GM12878 (cell line): Measurements from ENCODE around the gene OR6X1. TPM values are rescaled to one million over a fixed set of nuclear protein-coding genes. Genes with fewer than 3 reads are reported as not detected.

Experiments used
- ATAC-seq: fragments of 200-7000 bp; cut with Tn5 transposase; 3 replicates; pipeline ENCODE4 v1.9.1; 2020; ENCODE audit warnings: mild to moderate bottlenecking, moderate library complexity
- BruUV-seq: library from RNA; stranded (reverse); fragments of 400-500 nt; replicated peaks from 2 replicates; lab custom pipeline; 2021; lab: Mats Ljungman, UMichigan
- CTCF ChIA-PET: fragments of 300-600 bp; sonication (Branson Sonifier 250); formaldehyde crosslinking; extraction: SDS; loops from one replicate; lab custom pipeline; 2021; ENCODE audit warnings: inconsistent platforms; lab: Yijun Ruan, JAX
- POLR2A ChIA-PET: fragments of 350-600 bp; formaldehyde crosslinking; extraction: SDS; loops from one replicate; lab custom pipeline; 2021; ENCODE audit warnings: inconsistent platforms; lab: Charles Lee
- RAD21 ChIA-PET: fragments of 300-600 bp; sonication (Branson Sonifier 250); formaldehyde crosslinking; loops from one replicate; lab custom pipeline; 2023; ENCODE audit warnings: antibody characterized with exemption; ENCODE audit not compliant: unreplicated experiment; lab: Charles Lee
- SMC1A ChIA-PET: fragments of 300-600 bp; sonication (Branson Sonifier 250); formaldehyde crosslinking; loops from one replicate; lab custom pipeline; 2023; ENCODE audit not compliant: unreplicated experiment, uncharacterized antibody; lab: Charles Lee
- DNase-seq: peaks from one replicate; pipeline ENCODE4 v3.0.0-alpha.2; 2011; ENCODE audit warnings: low read depth, low spot score
- FAIRE-seq: peaks from 3 replicates; lab custom pipeline; 2011; peaks lifted over from hg19 to GRCh38; lab: Jason Lieb, UNC
- H2AFZ ChIP-seq: 2 replicates; pipeline ENCODE4 v1.6.0; 2011; ENCODE audit warnings: low read depth, low read length, control low read depth; ENCODE audit not compliant: control insufficient read depth
- H3K27ac ChIP-seq: 2 replicates; pipeline ENCODE4 v1.5.1; 2011; ENCODE audit warnings: control low read depth; ENCODE audit not compliant: control insufficient read depth, insufficient read depth
- H3K27me3 ChIP-seq, 2 experiments: replicated peaks in 1 of 2; 2 replicates each; pipeline versions ENCODE4 v1.6.0 to v1.6.1; 2011; ENCODE audit warnings: low read length in 1 of 2; ENCODE audit not compliant: control insufficient read depth in 2 of 2, insufficient read depth in 2 of 2
- H3K36me3 ChIP-seq, 2 experiments: 2 replicates each; pipeline ENCODE4 v1.5.1; 2011; ENCODE audit warnings: low read length in 1 of 2; ENCODE audit not compliant: control insufficient read depth in 2 of 2, insufficient read depth in 2 of 2
- H3K4me1 ChIP-seq: 2 replicates; pipeline ENCODE4 v1.6.1; 2011; ENCODE audit warnings: mild to moderate bottlenecking, low read length, moderate library complexity, mixed read lengths; ENCODE audit not compliant: control insufficient read depth, insufficient read depth
- H3K4me2 ChIP-seq: 2 replicates; pipeline ENCODE4 v1.6.0; 2011; ENCODE audit warnings: control low read depth; ENCODE audit not compliant: control insufficient read depth, insufficient read depth
- H3K4me3 ChIP-seq: fragments of 200-600 bp; sonication (generic); 2 replicates; pipeline ENCODE4 v1.5.1; 2016
- H3K79me2 ChIP-seq: 2 replicates; pipeline ENCODE4 v1.6.0; 2011; ENCODE audit warnings: low read length; ENCODE audit not compliant: control insufficient read depth, insufficient read depth
- H3K9ac ChIP-seq: 2 replicates; pipeline ENCODE4 v1.8.0; 2011; ENCODE audit warnings: low read length, control low read depth, mixed read lengths; ENCODE audit not compliant: control insufficient read depth, insufficient read depth
- H3K9me3 ChIP-seq: replicated peaks from 3 replicates; pipeline ENCODE4 v1.5.1; 2011; ENCODE audit warnings: mild to moderate bottlenecking, low read length; ENCODE audit not compliant: control insufficient read depth, insufficient read depth
- H4K20me1 ChIP-seq: 2 replicates; pipeline ENCODE4 v1.6.0; 2011; ENCODE audit not compliant: control insufficient read depth, insufficient read depth
- DPF2 ChIP-seq: fragments of 450-650 bp; IDR thresholded peaks from 2 replicates; pipeline ENCODE4 v1.6.1; 2017; ENCODE audit warnings: mild to moderate bottlenecking
- FOXM1 ChIP-seq: IDR thresholded peaks from 2 replicates; pipeline ENCODE4 v1.6.1; 2012; ENCODE audit warnings: low read depth, mild to moderate bottlenecking, inconsistent platforms, low read length, moderate library complexity
- HCFC1 ChIP-seq: fragments of 150-350 bp; IDR thresholded peaks from 2 replicates; pipeline ENCODE4 v1.6.1; 2014; ENCODE audit warnings: low read length
- MTA2 ChIP-seq: fragments of 450-650 bp; IDR thresholded peaks from 2 replicates; pipeline ENCODE4 v1.6.1; 2016; ENCODE audit warnings: low read depth, mild to moderate bottlenecking, moderate library complexity
- RB1 ChIP-seq: fragments of 450-650 bp; formaldehyde crosslinking; IDR thresholded peaks from 2 replicates; pipeline ENCODE4 v1.6.1; 2017; ENCODE audit warnings: mild to moderate bottlenecking, borderline replicate concordance
- SREBF2 ChIP-seq: IDR thresholded peaks from 2 replicates; pipeline ENCODE4 v1.6.1; 2012; ENCODE audit warnings: mild to moderate bottlenecking, low read length
- YBX1 ChIP-seq: fragments of 450-650 bp; IDR thresholded peaks from 2 replicates; pipeline ENCODE4 v1.6.1; 2016; ENCODE audit warnings: antibody characterized with exemption
- ZZZ3 ChIP-seq: IDR thresholded peaks from 2 replicates; pipeline ENCODE4 v1.6.1; 2011; ENCODE audit warnings: low read depth; ENCODE audit not compliant: control insufficient read depth, insufficient read length
- WGBS: methylation state at CpG from one replicate; pipeline ENCODE4 v1.1.6; 2016; ENCODE audit warnings: low lambda C conversion rate; ENCODE audit not compliant: insufficient replicate concordance, insufficient coverage; ENCODE audit errors: missing lambda C conversion rate; 5-methylcytosine and 5-hydroxymethylcytosine counted together
- in situ Hi-C: fragments of 300-500 bp; cut with MboI; formaldehyde crosslinking; loops from 9 replicates; pipeline ENCODE4 v1.14.3; 2018; ENCODE audit warnings: mixed read lengths
- intact Hi-C: fragments of 100-400 bp; cut with micrococcal nuclease; formaldehyde crosslinking; loops from one replicate; pipeline ENCODE4 v1.14.2; 2022; ENCODE audit not compliant: unreplicated experiment
- polyA plus RNA-seq, 11 experiments: library from polyadenylated mRNA; depleted of rRNA in 4 of 11; unstranded in 6 of 11; stranded (reverse) in 5 of 11; fragments of >200 nt; fragmentation: Nextera tagmentation in 4 of 11; fragmentation: Illumina TruSeq in 1 of 11; extraction: Ambion mirVana in 4 of 11; extraction: Trizol in 1 of 11; gene quantifications; 1 replicate in 1 of 11; 2 replicates in 10 of 11; pipeline versions ENCODE4 v1.2.1 to v1.2.3, GENCODE V29; 2011 to 2016; ENCODE audit warnings: inconsistent platforms in 2 of 11, missing spikeins in 2 of 11, low read depth in 1 of 11
- total RNA-seq, 4 experiments: library from RNA; depleted of rRNA in 3 of 4; stranded (reverse); fragments of >200 nt in 3 of 4; fragmentation: Illumina TruSeq in 1 of 4; extraction: Trizol in 1 of 4; gene quantifications; 2 replicates each; pipeline versions ENCODE4 v1.2.1 to v1.2.3, GENCODE V29; 2013 to 2021
- TF ChIP-seq, protein P1 (sequence below): IDR thresholded peaks from 2 replicates; pipeline ENCODE4 v1.6.1; 2012; ENCODE audit warnings: low read depth, low read length, improper control_type of control experiment
- TF ChIP-seq, protein P2 (sequence below): IDR thresholded peaks from 2 replicates; pipeline ENCODE4 v1.6.1; 2012; ENCODE audit warnings: low read depth, low read length, improper control_type of control experiment
- TF ChIP-seq, protein P3 (sequence below): fragments of 450-650 bp; IDR thresholded peaks from 2 replicates; pipeline ENCODE4 v1.6.1; 2018; ENCODE audit warnings: mild to moderate bottlenecking, low read depth, moderate library complexity; ENCODE audit not compliant: partially characterized antibody
- TF ChIP-seq, protein P4 (sequence below): fragments of 450-650 bp; IDR thresholded peaks from 2 replicates; pipeline ENCODE4 v1.6.1; 2017; ENCODE audit warnings: low read depth, mild to moderate bottlenecking, moderate library complexity

The OR6X1 gene
- total and polyA plus RNA-seq, 10 of the 15 experiments (the other 5 are each of a cell fraction or from before 2014, with no cell fraction given): not detected

DNA sequence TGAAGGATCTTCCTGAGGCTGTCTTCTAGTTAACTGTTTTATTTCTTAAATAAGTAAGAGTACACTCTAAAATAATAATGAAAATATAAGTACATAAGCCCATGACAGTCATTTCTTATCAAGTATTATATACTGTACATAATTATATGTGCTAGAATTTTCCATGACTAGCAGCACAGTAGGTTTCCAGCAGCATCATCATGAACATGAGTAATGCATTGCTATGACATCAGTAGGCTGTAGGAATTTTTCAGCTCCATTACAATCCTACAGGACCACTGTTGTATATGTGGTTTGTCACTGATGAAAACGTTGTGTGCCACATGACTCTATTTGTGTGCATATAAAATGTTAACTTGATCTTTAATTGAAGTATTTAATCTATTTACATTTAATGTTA lies 34.9 kb downstream of the OR6X1 start:
- ATAC-seq (no peak), DNase-seq (no peak)
- ChIA-PET SMC1A (interaction anchor here (0.5 to 2.0 kb wide), 2 partner anchors 12 to 233 kb away, joined by 3 to 9 read pairs; no protein-coding TSS in a partner anchor), POLR2A (no interaction called here)
- Histone ChIP-seq H3K27ac (no peak overlapping the region), H3K4me3 (no peak overlapping the region), H2AFZ (no peak overlapping the region), H3K79me2 (no peaks in the 10 kb centered on the region), H3K9me3 (no peaks in the 10 kb centered on the region), H4K20me1 (no peaks in the 10 kb centered on the region)
- no TSS peak for BruUV-seq
- intact Hi-C loops: no loop called here
- 44% methylated on average over 1 of the region's 1 CpG for WGBS
- TF ChIP-seq SREBF2 (no peak), MTA2 (no peak), HCFC1 (no peak), YBX1 (no peak)
- TF ChIP-seq, all 136 proteins: peak for 0
- in situ Hi-C loops: no loop called here
- Histone ChIP-seq H3K36me3 (no peaks in the 10 kb centered on the region), H3K4me2 (no peak overlapping the region), H3K9ac (no peak overlapping the region), H3K4me1 (no peaks in the 10 kb centered on the region), H3K27me3 (no peaks in the 10 kb centered on the region)
- no peak for FAIRE-seq
- ChIA-PET RAD21 (interaction anchor here (1.4 kb wide), 1 partner anchor 8 kb away, joined by 3 read pairs; no protein-coding TSS in a partner anchor), CTCF (interaction anchor here (0.9 to 8.1 kb wide), 4 partner anchors 11 to 139 kb away, joined by 3 to 82 read pairs (median 5); no protein-coding TSS in a partner anchor)

DNA sequence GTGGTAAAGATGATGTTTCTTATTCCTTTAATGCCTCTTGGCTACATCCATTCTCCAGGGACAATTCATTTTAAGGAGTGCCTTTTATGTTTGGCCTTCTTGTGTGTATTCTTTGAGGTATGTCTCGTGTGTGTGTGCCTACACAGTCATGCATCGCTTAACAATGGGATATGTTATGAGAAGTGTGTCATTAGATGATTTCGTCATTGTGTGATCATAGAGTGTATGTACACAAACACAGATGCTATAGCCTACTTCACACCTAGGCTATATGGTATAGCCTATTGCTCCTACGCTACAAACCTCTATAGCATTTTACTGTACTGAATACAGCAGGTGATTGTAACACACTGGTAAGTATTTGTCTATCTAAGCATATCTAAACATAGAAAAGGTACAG lies 35.8 kb downstream of the OR6X1 start:
- Histone ChIP-seq H2AFZ (no peak overlapping the region), H3K4me3 (no peak overlapping the region), H3K4me1 (no peaks in the 10 kb centered on the region), H3K36me3 (no peaks in the 10 kb centered on the region), H3K79me2 (no peaks in the 10 kb centered on the region), H3K9me3 (no peaks in the 10 kb centered on the region), H3K9ac (no peak overlapping the region), H4K20me1 (no peaks in the 10 kb centered on the region), H3K4me2 (no peak overlapping the region), H3K27me3 (no peaks in the 10 kb centered on the region), H3K27ac (no peak overlapping the region)
- in situ Hi-C loops: no loop called here
- ChIA-PET RAD21 (no interaction called here), SMC1A (interaction anchor here (2.0 kb wide), 1 partner anchor 11 kb away, joined by 9 read pairs; no protein-coding TSS in a partner anchor), CTCF (interaction anchor here (1.4 to 8.1 kb wide), 3 partner anchors 10 to 138 kb away, joined by 4 to 82 read pairs (median 6); no protein-coding TSS in a partner anchor), POLR2A (no interaction called here)
- 60% methylated on average over 4 of the region's 4 CpGs for WGBS
- intact Hi-C loops: no loop called here
- no peak for FAIRE-seq
- no peak for ATAC-seq
- BruUV-seq: no TSS peak
- DNase-seq: no peak
- TF ChIP-seq, protein P1, sequence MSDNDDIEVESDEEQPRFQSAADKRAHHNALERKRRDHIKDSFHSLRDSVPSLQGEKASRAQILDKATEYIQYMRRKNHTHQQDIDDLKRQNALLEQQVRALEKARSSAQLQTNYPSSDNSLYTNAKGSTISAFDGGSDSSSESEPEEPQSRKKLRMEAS: no peak
- TF ChIP-seq, protein P2, sequence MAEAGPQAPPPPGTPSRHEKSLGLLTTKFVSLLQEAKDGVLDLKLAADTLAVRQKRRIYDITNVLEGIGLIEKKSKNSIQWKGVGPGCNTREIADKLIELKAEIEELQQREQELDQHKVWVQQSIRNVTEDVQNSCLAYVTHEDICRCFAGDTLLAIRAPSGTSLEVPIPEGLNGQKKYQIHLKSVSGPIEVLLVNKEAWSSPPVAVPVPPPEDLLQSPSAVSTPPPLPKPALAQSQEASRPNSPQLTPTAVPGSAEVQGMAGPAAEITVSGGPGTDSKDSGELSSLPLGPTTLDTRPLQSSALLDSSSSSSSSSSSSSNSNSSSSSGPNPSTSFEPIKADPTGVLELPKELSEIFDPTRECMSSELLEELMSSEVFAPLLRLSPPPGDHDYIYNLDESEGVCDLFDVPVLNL: no peak
- TF ChIP-seq RB1 (no peak), DPF2 (no peak), FOXM1 (no peak), ZZZ3 (no peak)
- TF ChIP-seq, protein P3, sequence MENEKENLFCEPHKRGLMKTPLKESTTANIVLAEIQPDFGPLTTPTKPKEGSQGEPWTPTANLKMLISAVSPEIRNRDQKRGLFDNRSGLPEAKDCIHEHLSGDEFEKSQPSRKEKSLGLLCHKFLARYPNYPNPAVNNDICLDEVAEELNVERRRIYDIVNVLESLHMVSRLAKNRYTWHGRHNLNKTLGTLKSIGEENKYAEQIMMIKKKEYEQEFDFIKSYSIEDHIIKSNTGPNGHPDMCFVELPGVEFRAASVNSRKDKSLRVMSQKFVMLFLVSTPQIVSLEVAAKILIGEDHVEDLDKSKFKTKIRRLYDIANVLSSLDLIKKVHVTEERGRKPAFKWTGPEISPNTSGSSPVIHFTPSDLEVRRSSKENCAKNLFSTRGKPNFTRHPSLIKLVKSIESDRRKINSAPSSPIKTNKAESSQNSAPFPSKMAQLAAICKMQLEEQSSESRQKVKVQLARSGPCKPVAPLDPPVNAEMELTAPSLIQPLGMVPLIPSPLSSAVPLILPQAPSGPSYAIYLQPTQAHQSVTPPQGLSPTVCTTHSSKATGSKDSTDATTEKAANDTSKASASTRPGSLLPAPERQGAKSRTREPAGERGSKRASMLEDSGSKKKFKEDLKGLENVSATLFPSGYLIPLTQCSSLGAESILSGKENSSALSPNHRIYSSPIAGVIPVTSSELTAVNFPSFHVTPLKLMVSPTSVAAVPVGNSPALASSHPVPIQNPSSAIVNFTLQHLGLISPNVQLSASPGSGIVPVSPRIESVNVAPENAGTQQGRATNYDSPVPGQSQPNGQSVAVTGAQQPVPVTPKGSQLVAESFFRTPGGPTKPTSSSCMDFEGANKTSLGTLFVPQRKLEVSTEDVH: no peak
- TF ChIP-seq, protein P4, sequence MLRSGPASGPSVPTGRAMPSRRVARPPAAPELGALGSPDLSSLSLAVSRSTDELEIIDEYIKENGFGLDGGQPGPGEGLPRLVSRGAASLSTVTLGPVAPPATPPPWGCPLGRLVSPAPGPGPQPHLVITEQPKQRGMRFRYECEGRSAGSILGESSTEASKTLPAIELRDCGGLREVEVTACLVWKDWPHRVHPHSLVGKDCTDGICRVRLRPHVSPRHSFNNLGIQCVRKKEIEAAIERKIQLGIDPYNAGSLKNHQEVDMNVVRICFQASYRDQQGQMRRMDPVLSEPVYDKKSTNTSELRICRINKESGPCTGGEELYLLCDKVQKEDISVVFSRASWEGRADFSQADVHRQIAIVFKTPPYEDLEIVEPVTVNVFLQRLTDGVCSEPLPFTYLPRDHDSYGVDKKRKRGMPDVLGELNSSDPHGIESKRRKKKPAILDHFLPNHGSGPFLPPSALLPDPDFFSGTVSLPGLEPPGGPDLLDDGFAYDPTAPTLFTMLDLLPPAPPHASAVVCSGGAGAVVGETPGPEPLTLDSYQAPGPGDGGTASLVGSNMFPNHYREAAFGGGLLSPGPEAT: no peak
